DND-41 (cell line): Measurements from ENCODE around the gene CHID1.

Source experiments
- ATAC-seq: fragments of 200-7000 bp; cut with Tn5 transposase; 3 replicates; pipeline ENCODE4 v1.9.1; 2021; ENCODE audit warnings: low read depth; ENCODE audit not compliant: insufficient read depth
- DNase-seq: peaks from one replicate; pipeline ENCODE4 v3.0.0-alpha.2; 2020
- H2AFZ ChIP-seq: 2 replicates; pipeline ENCODE4 v1.6.0; 2012; ENCODE audit warnings: low read depth, low read length
- H3K27ac ChIP-seq: 2 replicates; pipeline ENCODE4 v1.5.1; 2012; ENCODE audit warnings: low read length, inconsistent platforms
- H3K27me3 ChIP-seq: fragments of 200-600 bp; sonication (generic); 2 replicates; pipeline ENCODE4 v1.6.0; 2012; ENCODE audit warnings: low read length, mild to moderate bottlenecking, inconsistent platforms; ENCODE audit not compliant: insufficient read depth, poor library complexity
- H3K36me3 ChIP-seq: 2 replicates; pipeline ENCODE4 v1.5.1; 2012; ENCODE audit warnings: low read length, inconsistent platforms; ENCODE audit not compliant: insufficient read depth
- H3K4me1 ChIP-seq: 2 replicates; pipeline ENCODE4 v1.5.1; 2012; ENCODE audit warnings: mild to moderate bottlenecking, low read length; ENCODE audit not compliant: insufficient read depth
- H3K4me2 ChIP-seq: 2 replicates; pipeline ENCODE4 v1.6.0; 2012; ENCODE audit warnings: mild to moderate bottlenecking, moderate library complexity, low read length, inconsistent platforms; ENCODE audit not compliant: insufficient read depth
- H3K4me3 ChIP-seq, 2 experiments: fragments of 200-600 bp in 1 of 2; shearing (Covaris generic) in 1 of 2; 2 replicates each; pipeline ENCODE4 v1.5.1; 2012 to 2016; ENCODE audit warnings: inconsistent platforms in 2 of 2, low read length in 2 of 2, mild to moderate bottlenecking in 2 of 2, low read depth in 1 of 2, moderate library complexity in 1 of 2
- H3K79me2 ChIP-seq: 2 replicates; pipeline ENCODE4 v1.6.0; 2012; ENCODE audit warnings: low read length, inconsistent platforms; ENCODE audit not compliant: insufficient read depth
- H3K9ac ChIP-seq: 2 replicates; pipeline ENCODE4 v1.6.0; 2012; ENCODE audit warnings: low read depth, mild to moderate bottlenecking, inconsistent platforms, low read length, moderate library complexity
- H3K9me3 ChIP-seq: 2 replicates; pipeline ENCODE4 v1.5.1; 2012; ENCODE audit warnings: low read length, moderate library complexity, mild to moderate bottlenecking, inconsistent platforms; ENCODE audit not compliant: insufficient read depth, severe bottlenecking
- H4K20me1 ChIP-seq: 2 replicates; pipeline ENCODE4 v1.6.0; 2012; ENCODE audit warnings: low read length; ENCODE audit not compliant: insufficient read depth
- EZH2 ChIP-seq: IDR thresholded peaks from 3 replicates; pipeline ENCODE4 v1.6.1; 2012; ENCODE audit warnings: borderline replicate concordance, low read depth, mild to moderate bottlenecking, moderate library complexity, low read length, inconsistent platforms; ENCODE audit not compliant: severe bottlenecking
- TF ChIP-seq, protein P1 (sequence below): IDR thresholded peaks from 2 replicates; pipeline ENCODE4 v1.5.1; 2012; ENCODE audit warnings: borderline replicate concordance, low read length, moderate library complexity, mild to moderate bottlenecking; ENCODE audit not compliant: poor library complexity, severe bottlenecking; ENCODE audit errors: extremely low read depth

Gene CHID1

DNA sequence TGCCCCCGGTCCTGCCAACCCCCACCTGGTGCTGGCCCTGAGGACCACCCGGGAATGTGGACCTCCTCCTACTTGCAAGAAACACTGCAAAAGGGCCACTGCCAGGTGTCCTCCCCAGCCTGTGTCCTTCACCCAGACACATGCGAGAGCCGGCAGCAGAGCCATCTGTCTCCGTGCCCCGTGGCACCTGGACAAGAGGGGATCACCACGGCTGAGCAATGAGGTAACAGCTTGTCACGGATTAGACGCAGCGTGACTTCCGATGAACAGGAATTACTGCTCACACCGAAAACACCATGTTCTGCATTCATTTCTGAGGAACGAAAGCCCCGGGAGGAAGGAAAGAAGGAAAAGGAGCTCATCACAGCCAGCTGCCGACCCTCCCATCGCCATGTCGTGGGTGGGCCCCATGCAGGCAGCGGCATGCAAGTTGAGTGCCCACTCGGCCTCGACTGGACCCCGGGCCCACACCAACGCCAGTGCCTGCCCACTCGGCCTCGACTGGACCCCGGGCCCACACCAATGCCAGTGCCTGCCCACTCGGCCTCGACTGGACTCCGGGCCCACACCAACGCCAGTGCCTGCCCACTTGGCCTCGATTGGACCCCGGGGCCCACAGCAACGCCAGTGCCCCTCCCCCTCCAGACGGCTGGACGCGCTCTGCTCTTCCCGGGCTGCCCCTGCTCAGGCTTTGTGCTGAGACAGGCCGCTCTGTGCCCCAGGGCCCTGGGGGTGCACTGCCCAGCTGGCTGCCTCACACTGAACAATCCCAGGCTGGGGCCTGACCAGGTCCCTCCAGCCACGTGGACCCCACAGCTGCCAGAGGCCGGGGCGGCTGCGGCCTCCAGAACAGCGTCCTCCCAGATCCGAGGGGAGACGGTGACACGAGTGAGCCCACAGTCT is 22.0 kb downstream of the CHID1 start:
- Histone ChIP-seq H3K36me3 (peaks cover 73% of the 10 kb centered on the region), H3K27ac (no peak overlapping the region)
- no peak for TF ChIP-seq EZH2
- TF ChIP-seq, protein P1, sequence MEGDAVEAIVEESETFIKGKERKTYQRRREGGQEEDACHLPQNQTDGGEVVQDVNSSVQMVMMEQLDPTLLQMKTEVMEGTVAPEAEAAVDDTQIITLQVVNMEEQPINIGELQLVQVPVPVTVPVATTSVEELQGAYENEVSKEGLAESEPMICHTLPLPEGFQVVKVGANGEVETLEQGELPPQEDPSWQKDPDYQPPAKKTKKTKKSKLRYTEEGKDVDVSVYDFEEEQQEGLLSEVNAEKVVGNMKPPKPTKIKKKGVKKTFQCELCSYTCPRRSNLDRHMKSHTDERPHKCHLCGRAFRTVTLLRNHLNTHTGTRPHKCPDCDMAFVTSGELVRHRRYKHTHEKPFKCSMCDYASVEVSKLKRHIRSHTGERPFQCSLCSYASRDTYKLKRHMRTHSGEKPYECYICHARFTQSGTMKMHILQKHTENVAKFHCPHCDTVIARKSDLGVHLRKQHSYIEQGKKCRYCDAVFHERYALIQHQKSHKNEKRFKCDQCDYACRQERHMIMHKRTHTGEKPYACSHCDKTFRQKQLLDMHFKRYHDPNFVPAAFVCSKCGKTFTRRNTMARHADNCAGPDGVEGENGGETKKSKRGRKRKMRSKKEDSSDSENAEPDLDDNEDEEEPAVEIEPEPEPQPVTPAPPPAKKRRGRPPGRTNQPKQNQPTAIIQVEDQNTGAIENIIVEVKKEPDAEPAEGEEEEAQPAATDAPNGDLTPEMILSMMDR = no peak

DNA sequence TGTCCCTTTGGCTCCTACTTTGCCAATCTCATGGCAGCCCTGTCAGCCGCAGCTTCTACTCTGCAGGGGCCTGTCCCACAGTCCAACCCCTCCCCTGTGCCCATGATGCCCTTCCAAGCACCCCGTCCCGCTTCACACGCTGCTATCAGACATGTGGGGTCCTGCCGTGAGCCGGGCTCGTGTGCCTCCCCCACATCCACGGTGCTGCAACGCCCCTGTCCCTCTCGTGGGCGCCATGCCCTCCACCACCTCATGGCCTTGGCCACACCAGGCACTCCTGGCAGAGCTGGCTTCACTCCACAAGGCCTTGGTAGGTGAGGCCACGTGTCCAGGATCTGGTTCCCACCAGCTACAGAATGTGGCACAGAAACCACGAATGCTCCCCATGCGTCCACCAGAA is 23.0 kb downstream of the CHID1 start:
- H3K9me3 ChIP-seq = no peaks in the 10 kb centered on the region
- peaks cover 59% of the 10 kb centered on the region for H4K20me1 ChIP-seq
- no peak overlapping the region for H3K4me3 ChIP-seq
- no peak overlapping the region for H3K4me2 ChIP-seq
- no peak overlapping the region for H3K9ac ChIP-seq
- no peaks in the 10 kb centered on the region for H3K27me3 ChIP-seq
- peaks cover 75% of the 10 kb centered on the region for H3K36me3 ChIP-seq
- no peak overlapping the region for H2AFZ ChIP-seq
- no peak for DNase-seq
- no peak overlapping the region for H3K27ac ChIP-seq
- TF ChIP-seq, protein P1 = no peak
- no peak for TF ChIP-seq EZH2
- ATAC-seq = no peak
- H3K79me2 ChIP-seq = no peaks in the 10 kb centered on the region
- no peaks in the 10 kb centered on the region for H3K4me1 ChIP-seq

More for the DNA sequence above, 22.0 kb downstream of the CHID1 start:
- ATAC-seq (no peak), DNase-seq (no peak)
- H2AFZ ChIP-seq = no peak overlapping the region
- H3K9ac ChIP-seq = no peak overlapping the region
- H3K27me3 ChIP-seq = no peaks in the 10 kb centered on the region
- no peak overlapping the region for H3K4me2 ChIP-seq
- no peaks in the 10 kb centered on the region for H3K79me2 ChIP-seq
- H3K4me1 ChIP-seq = no peaks in the 10 kb centered on the region
- no peak overlapping the region for H3K4me3 ChIP-seq
- no peaks in the 10 kb centered on the region for H3K9me3 ChIP-seq
- peaks cover 57% of the 10 kb centered on the region for H4K20me1 ChIP-seq

DNA sequence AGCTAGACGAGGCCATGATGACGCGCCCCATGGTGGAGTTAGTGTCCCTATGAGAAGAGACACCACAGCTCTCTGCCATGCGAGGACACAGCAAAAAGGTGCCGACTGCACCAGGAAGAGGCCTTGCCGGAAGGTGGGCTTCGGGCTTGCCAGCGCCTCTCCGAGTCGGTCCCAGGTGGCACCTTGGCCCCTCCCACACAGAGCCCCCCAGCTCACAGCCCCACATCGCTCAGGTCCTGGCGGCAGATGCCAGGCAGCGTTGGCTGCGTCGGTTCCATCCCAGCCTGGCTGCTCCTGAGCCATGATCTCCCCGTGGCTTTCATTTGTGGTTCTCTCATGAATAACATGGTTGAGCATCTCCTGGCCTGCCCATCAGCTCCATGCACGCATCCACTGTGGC is 24.0 kb downstream of the CHID1 start:
- Histone ChIP-seq H2AFZ (no peak overlapping the region), H3K9ac (no peak overlapping the region), H3K79me2 (no peaks in the 10 kb centered on the region), H3K4me2 (no peak overlapping the region), H3K27ac (no peak overlapping the region), H3K36me3 (peaks cover 76% of the 10 kb centered on the region), H3K4me1 (no peaks in the 10 kb centered on the region), H4K20me1 (peaks cover 54% of the 10 kb centered on the region), H3K27me3 (no peaks in the 10 kb centered on the region), H3K9me3 (no peaks in the 10 kb centered on the region), H3K4me3 (no peak overlapping the region)
- DNase-seq (no peak), ATAC-seq (no peak)
- TF ChIP-seq, protein P1 = no peak
- TF ChIP-seq EZH2 = no peak
